Fibroblast of pulmonary artery (primary cell): ENCODE measurements around the gene TBCE.
A peak's percentile ranks its signal among the peaks of the same experiment; 100 is the strongest.

Experiments
- DNase-seq: peaks from one replicate; pipeline ENCODE4 v3.0.0-alpha.2; 2010; ENCODE audit warnings: low read depth
- H3K4me3 ChIP-seq: replicated peaks from 2 replicates; pipeline ENCODE4 v1.5.1; 2011; ENCODE audit warnings: low read depth, mild to moderate bottlenecking, control low read depth, low read length, moderate library complexity
- CTCF ChIP-seq: IDR thresholded peaks from 2 replicates; pipeline ENCODE4 v1.5.1; 2011; ENCODE audit warnings: mild to moderate bottlenecking, control low read depth, low read length, inconsistent platforms; ENCODE audit errors: missing control alignments

The TBCE gene

GRCh38 chr1:235402457-235403200 lies 35.4 kb downstream of the TBCE start:
- no peak for TF ChIP-seq CTCF
- DNase-seq = no peak
- H3K4me3 ChIP-seq = no peak overlapping the region

GRCh38 chr1:235403593-235403992 lies 36.4 kb downstream of the TBCE start:
- no peak overlapping the region for H3K4me3 ChIP-seq
- no peak for DNase-seq
- no peak for TF ChIP-seq CTCF

- DNase-seq = peak; percentile 48
- no peak overlapping the region for H3K4me3 ChIP-seq
- no peak for TF ChIP-seq CTCF
These were observed 37.0 kb downstream of the TBCE start for GRCh38 chr1:235404190-235404589.

- no peak overlapping the region for H3K4me3 ChIP-seq
- DNase-seq = no peak
- TF ChIP-seq CTCF = no peak
These were observed 40.2 kb downstream of the TBCE start for GRCh38 chr1:235407419-235407818.

- TF ChIP-seq CTCF = no peak
- H3K4me3 ChIP-seq = no peak overlapping the region
- DNase-seq = peak; percentile 50
These were observed 41.3 kb downstream of the TBCE start for GRCh38 chr1:235408503-235408960.

- no peak for DNase-seq
- no peak for TF ChIP-seq CTCF
- H3K4me3 ChIP-seq = no peak overlapping the region
These were observed 42.0 kb downstream of the TBCE start for GRCh38 chr1:235409042-235409820.
